Vein endothelial cell (primary cell): Measurements from ENCODE around the gene SMIM21. TPM values are rescaled to one million over a fixed set of nuclear protein-coding genes. Genes with fewer than 3 reads are reported as not detected.

Source experiments
- total RNA-seq: library from RNA; depleted of rRNA; stranded (reverse); fragments of >200 nt; gene quantifications from 2 replicates; pipeline ENCODE4 v1.2.3, GENCODE V29; 2012

SMIM21 gene
- total RNA-seq, result not detected in 2 replicates

GRCh38 chr18:75427603-75428002 lies at the start of gene SMIM21:
Gene SMIM21, minus strand, starts transcription at chr18:75427703. Its CDS starts 140 bp downstream, at chr18:75427563.

Other genes with a start within 250 kb of the SMIM21 start
- 8.8 and 17.4 TPM in 2 replicates for gene PTGR3, start 218.6 kb downstream of the SMIM21 start, total RNA-seq
- 12.1 and 14.3 TPM in 2 replicates for gene TSHZ1, start 216.9 kb downstream of the SMIM21 start, total RNA-seq